Astrocyte of the cerebellum (primary cell): ENCODE results near the gene LRRFIP1.

Source experiments
- DNase-seq: peaks from one replicate; pipeline ENCODE4 v3.0.0-alpha.2; 2011; ENCODE audit warnings: low read depth
- H3K4me3 ChIP-seq: 2 replicates; pipeline ENCODE4 v1.5.1; 2011; ENCODE audit warnings: mild to moderate bottlenecking, low read depth, low read length, moderate library complexity
- CTCF ChIP-seq: IDR thresholded peaks from 2 replicates; pipeline ENCODE4 v1.5.1; 2012; ENCODE audit warnings: low read length, low read depth, moderate library complexity, mild to moderate bottlenecking; ENCODE audit errors: missing control alignments
- in situ Hi-C: cut with HindIII; loops from 2 replicates; pipeline ENCODE4 v1.10.0; 2017; ENCODE audit warnings: low sequenced_read_pairs

Gene LRRFIP1

GRCh38 chr2:237732790-237733381, 105.5 kb downstream of the LRRFIP1 start:
- no peak overlapping the region for H3K4me3 ChIP-seq
- in situ Hi-C loops: no loop called here
- no peak for TF ChIP-seq CTCF
- no peak for DNase-seq

- no peak overlapping the region for H3K4me3 ChIP-seq
- in situ Hi-C loops: no loop called here
- no peak for DNase-seq
- no peak for TF ChIP-seq CTCF
These were observed 106.4 kb downstream of the LRRFIP1 start for GRCh38 chr2:237733677-237734300.

- TF ChIP-seq CTCF: no peak
- no peak overlapping the region for H3K4me3 ChIP-seq
- DNase-seq: no peak
- in situ Hi-C loops: no loop called here
These were observed 107.7 kb downstream of the LRRFIP1 start for GRCh38 chr2:237734905-237735623.

- in situ Hi-C loops: no loop called here
- no peak for TF ChIP-seq CTCF
- no peak for DNase-seq
- no peak overlapping the region for H3K4me3 ChIP-seq
These were observed 108.4 kb downstream of the LRRFIP1 start for GRCh38 chr2:237735798-237736197.

GRCh38 chr2:237736783-237737182, 109.4 kb downstream of the LRRFIP1 start:
- no peak overlapping the region for H3K4me3 ChIP-seq
- no peak for TF ChIP-seq CTCF
- DNase-seq: no peak
- in situ Hi-C loops: no loop called here

GRCh38 chr2:237737196-237737865, 109.9 kb downstream of the LRRFIP1 start:
- DNase-seq: no peak
- in situ Hi-C loops: no loop called here
- H3K4me3 ChIP-seq: no peak overlapping the region
- TF ChIP-seq CTCF: no peak
